ENCODE measurements around the gene COL7A1.

Gene COL7A1

GRCh38 chr3:48600711-48601621, 5.8 kb upstream of the COL7A1 start:
- H3K9me3 ChIP-seq (ENCODE audit: control insufficient read depth, insufficient read depth, low read length), result no peaks in the 10 kb centered on the region
- peaks cover 32% of the 10 kb centered on the region for H3K4me1 ChIP-seq (ENCODE audit: insufficient read depth, low read length)
- H3K9ac ChIP-seq (ENCODE audit: low read depth, low read length), result no peak overlapping the region
- peaks cover 46% of the 10 kb centered on the region for H3K36me3 ChIP-seq (ENCODE audit: insufficient read depth, low read length)

GRCh38 chr3:48599509-48600285, 4.6 kb upstream of the COL7A1 start:
- peaks cover 33% of the 10 kb centered on the region for H3K36me3 ChIP-seq (ENCODE audit: insufficient read depth, low read length)
- H3K9me3 ChIP-seq (ENCODE audit: control insufficient read depth, insufficient read depth, low read length), result no peaks in the 10 kb centered on the region
- no peak overlapping the region for H3K9ac ChIP-seq (ENCODE audit: low read depth, low read length)
- H3K4me1 ChIP-seq (ENCODE audit: insufficient read depth, low read length), result peaks cover 36% of the 10 kb centered on the region

GRCh38 chr3:48599077-48599501, 4.0 kb upstream of the COL7A1 start:
- Histone ChIP-seq H3K9me3 (ENCODE audit: control insufficient read depth, insufficient read depth, low read length) (no peaks in the 10 kb centered on the region), H3K9ac (ENCODE audit: low read depth, low read length) (no peak overlapping the region), H3K4me1 (ENCODE audit: insufficient read depth, low read length) (peaks cover 36% of the 10 kb centered on the region), H3K36me3 (ENCODE audit: insufficient read depth, low read length) (peaks cover 27% of the 10 kb centered on the region)

GRCh38 chr3:48598323-48599076, 3.4 kb upstream of the COL7A1 start:
- H3K9me3 ChIP-seq (ENCODE audit: control insufficient read depth, insufficient read depth, low read length), result no peaks in the 10 kb centered on the region
- peaks cover 22% of the 10 kb centered on the region for H3K36me3 ChIP-seq (ENCODE audit: insufficient read depth, low read length)
- peaks cover 36% of the 10 kb centered on the region for H3K4me1 ChIP-seq (ENCODE audit: insufficient read depth, low read length)
- H3K9ac ChIP-seq (ENCODE audit: low read depth, low read length), result no peak overlapping the region

- no peak overlapping the region for H3K9ac ChIP-seq (ENCODE audit: low read depth, low read length)
These were observed 2.3 kb upstream of the COL7A1 start for GRCh38 chr3:48597408-48597800.

GRCh38 chr3:48596676-48597407, 1.7 kb upstream of the COL7A1 start:
- Histone ChIP-seq H3K4me1 (ENCODE audit: insufficient read depth, low read length) (peaks cover 36% of the 10 kb centered on the region), H3K9ac (ENCODE audit: low read depth, low read length) (no peak overlapping the region), H3K9me3 (ENCODE audit: control insufficient read depth, insufficient read depth, low read length) (no peaks in the 10 kb centered on the region), H3K36me3 (ENCODE audit: insufficient read depth, low read length) (peaks cover 28% of the 10 kb centered on the region)

More at GRCh38 chr3:48597408-48597800, 2.3 kb upstream of the COL7A1 start:
- H3K4me1 ChIP-seq (ENCODE audit: insufficient read depth, low read length), result peaks cover 36% of the 10 kb centered on the region
- H3K36me3 ChIP-seq (ENCODE audit: insufficient read depth, low read length), result peaks cover 27% of the 10 kb centered on the region
- H3K9me3 ChIP-seq (ENCODE audit: control insufficient read depth, insufficient read depth, low read length), result no peaks in the 10 kb centered on the region

GRCh38 chr3:48596157-48596556, 1.0 kb upstream of the COL7A1 start:
- H3K36me3 ChIP-seq (ENCODE audit: insufficient read depth, low read length), result peaks cover 26% of the 10 kb centered on the region

GRCh38 chr3:48595526-48596121, 495 bp upstream of the COL7A1 start:
- peak overlapping the region; percentile 4; the same call in 1 of the 2 replicates for H3K9ac ChIP-seq (ENCODE audit: low read depth, low read length)
- peaks cover 22% of the 10 kb centered on the region; the same call in 1 of the 2 replicates for H3K36me3 ChIP-seq (ENCODE audit: insufficient read depth, low read length)
- H3K9me3 ChIP-seq (ENCODE audit: control insufficient read depth, insufficient read depth, low read length), result no peaks in the 10 kb centered on the region
- H3K4me1 ChIP-seq (ENCODE audit: insufficient read depth, low read length), result peaks cover 36% of the 10 kb centered on the region

More at GRCh38 chr3:48596157-48596556, 1.0 kb upstream of the COL7A1 start:
- Histone ChIP-seq H3K9ac (ENCODE audit: low read depth, low read length) (no peak overlapping the region), H3K9me3 (ENCODE audit: control insufficient read depth, insufficient read depth, low read length) (no peaks in the 10 kb centered on the region), H3K4me1 (ENCODE audit: insufficient read depth, low read length) (peaks cover 36% of the 10 kb centered on the region)

- Histone ChIP-seq H3K36me3 (ENCODE audit: insufficient read depth, low read length) (peaks cover 17% of the 10 kb centered on the region), H3K4me1 (ENCODE audit: insufficient read depth, low read length) (peaks cover 36% of the 10 kb centered on the region), H3K9ac (ENCODE audit: low read depth, low read length) (peak overlapping the region; percentile 62)
These were observed 596 bp downstream of the COL7A1 start for GRCh38 chr3:48594417-48595049.

GRCh38 chr3:48593337-48593736, 1.8 kb downstream of the COL7A1 start:
- Histone ChIP-seq H3K9me3 (ENCODE audit: control insufficient read depth, insufficient read depth, low read length) (no peaks in the 10 kb centered on the region), H3K36me3 (ENCODE audit: insufficient read depth, low read length) (peaks cover 17% of the 10 kb centered on the region), H3K9ac (ENCODE audit: low read depth, low read length) (peak overlapping the region; percentile 62; the same call in 1 of the 2 replicates), H3K4me1 (ENCODE audit: insufficient read depth, low read length) (peaks cover 25% of the 10 kb centered on the region)

More at GRCh38 chr3:48594417-48595049, 596 bp downstream of the COL7A1 start:
- H3K9me3 ChIP-seq (ENCODE audit: control insufficient read depth, insufficient read depth, low read length), result no peaks in the 10 kb centered on the region

GRCh38 chr3:48592519-48593087, 2.5 kb downstream of the COL7A1 start:
- Histone ChIP-seq H3K4me1 (ENCODE audit: insufficient read depth, low read length) (peaks cover 20% of the 10 kb centered on the region), H3K9ac (ENCODE audit: low read depth, low read length) (no peak overlapping the region), H3K9me3 (ENCODE audit: control insufficient read depth, insufficient read depth, low read length) (no peaks in the 10 kb centered on the region), H3K36me3 (ENCODE audit: insufficient read depth, low read length) (peaks cover 19% of the 10 kb centered on the region)

GRCh38 chr3:48591886-48592518, 3.1 kb downstream of the COL7A1 start:
- H3K36me3 ChIP-seq (ENCODE audit: insufficient read depth, low read length), result peaks cover 21% of the 10 kb centered on the region
- peaks cover 14% of the 10 kb centered on the region for H3K4me1 ChIP-seq (ENCODE audit: insufficient read depth, low read length)
- no peak overlapping the region for H3K9ac ChIP-seq (ENCODE audit: low read depth, low read length)
- H3K9me3 ChIP-seq (ENCODE audit: control insufficient read depth, insufficient read depth, low read length), result no peaks in the 10 kb centered on the region

All from ES-I3 (cell line).